Left ventricle myocardium inferior (tissue), 1 donor: ENCODE data around the gene ADCY2. TPM values are rescaled to one million over a fixed set of nuclear protein-coding genes. Genes with fewer than 3 reads are reported as not detected.

ENCODE experiments used
- DNase-seq: peaks from one replicate; pipeline ENCODE4 v3.0.0-alpha.2; 2020
- H3K27ac ChIP-seq: fragments of 200-600 bp; replicated peaks from 2 replicates; pipeline ENCODE4 v1.8.0; 2021
- H3K27me3 ChIP-seq: fragments of 200-600 bp; 2 replicates; pipeline ENCODE4 v1.8.0; 2021; ENCODE audit warnings: low read depth
- H3K36me3 ChIP-seq: fragments of 200-600 bp; 2 replicates; pipeline ENCODE4 v1.8.0; 2021
- H3K4me1 ChIP-seq: fragments of 200-600 bp; 2 replicates; pipeline ENCODE4 v1.8.0; 2021
- H3K4me3 ChIP-seq: fragments of 200-600 bp; 2 replicates; pipeline ENCODE4 v1.8.0; 2021; ENCODE audit warnings: mild to moderate bottlenecking, moderate library complexity
- H3K9me3 ChIP-seq: fragments of 200-600 bp; replicated peaks from 2 replicates; pipeline ENCODE4 v1.8.0; 2021
- intact Hi-C: fragments of 100-400 bp; cut with micrococcal nuclease; formaldehyde crosslinking; loops from one replicate; pipeline ENCODE4 v1.11.0; 2022
- total RNA-seq: library from RNA; stranded (reverse); fragmentation: NEBNext Ultra II Directional; extraction: Animal tissue kit (Norgen Biotek cat#: 25700); gene quantifications from one replicate; pipeline ENCODE4 v1.2.1, GENCODE V29; 2021
- TF ChIP-seq, protein P1 (sequence below): fragments of 200-600 bp; IDR thresholded peaks from 2 replicates; pipeline ENCODE4 v1.8.0; 2021; ENCODE audit warnings: antibody characterized with exemption, mild to moderate bottlenecking, borderline replicate concordance
- donor health status: DM: no; HTN: yes; CAD: no; lungs with severe emphysema.

ADCY2 gene
- total RNA-seq, 1 donor from 2014 or later: 0.30 TPM

DNA sequence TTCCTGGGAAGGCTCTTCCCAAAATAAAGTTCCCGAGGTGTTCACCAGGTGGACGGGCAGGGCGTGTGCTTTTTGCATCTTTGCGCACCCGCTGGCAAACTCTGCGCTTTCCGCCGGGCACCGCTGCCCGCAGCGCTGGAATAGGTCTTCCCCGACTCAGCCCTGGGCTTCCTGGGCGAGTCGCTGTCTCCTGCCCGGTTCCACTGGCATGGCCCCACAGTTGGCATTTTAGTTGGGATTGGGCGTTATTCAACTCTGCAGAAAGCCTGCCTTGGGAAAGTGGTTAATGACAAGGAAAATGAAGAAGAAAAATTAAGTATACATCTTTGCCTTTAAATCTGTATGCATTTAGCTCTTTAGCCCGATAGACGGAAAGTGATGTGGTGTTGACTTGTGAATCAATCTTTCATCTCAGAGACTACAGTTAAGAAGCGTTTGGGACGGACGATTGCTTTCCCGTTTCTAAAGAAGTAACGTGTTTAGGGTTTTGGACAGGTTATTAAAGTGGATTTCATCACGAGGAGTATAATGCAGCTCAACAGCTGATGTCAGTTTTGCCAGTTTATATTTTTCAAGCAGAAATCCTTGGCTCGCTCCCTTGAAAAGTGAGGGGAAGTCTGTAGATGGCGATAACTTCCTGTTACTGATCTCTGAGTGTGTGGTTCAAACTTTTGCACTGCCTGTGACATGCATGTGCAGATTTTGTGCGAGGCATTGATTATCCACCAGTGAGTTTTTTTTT, 946 bp downstream of the ADCY2 start:
- TF ChIP-seq, protein P1, sequence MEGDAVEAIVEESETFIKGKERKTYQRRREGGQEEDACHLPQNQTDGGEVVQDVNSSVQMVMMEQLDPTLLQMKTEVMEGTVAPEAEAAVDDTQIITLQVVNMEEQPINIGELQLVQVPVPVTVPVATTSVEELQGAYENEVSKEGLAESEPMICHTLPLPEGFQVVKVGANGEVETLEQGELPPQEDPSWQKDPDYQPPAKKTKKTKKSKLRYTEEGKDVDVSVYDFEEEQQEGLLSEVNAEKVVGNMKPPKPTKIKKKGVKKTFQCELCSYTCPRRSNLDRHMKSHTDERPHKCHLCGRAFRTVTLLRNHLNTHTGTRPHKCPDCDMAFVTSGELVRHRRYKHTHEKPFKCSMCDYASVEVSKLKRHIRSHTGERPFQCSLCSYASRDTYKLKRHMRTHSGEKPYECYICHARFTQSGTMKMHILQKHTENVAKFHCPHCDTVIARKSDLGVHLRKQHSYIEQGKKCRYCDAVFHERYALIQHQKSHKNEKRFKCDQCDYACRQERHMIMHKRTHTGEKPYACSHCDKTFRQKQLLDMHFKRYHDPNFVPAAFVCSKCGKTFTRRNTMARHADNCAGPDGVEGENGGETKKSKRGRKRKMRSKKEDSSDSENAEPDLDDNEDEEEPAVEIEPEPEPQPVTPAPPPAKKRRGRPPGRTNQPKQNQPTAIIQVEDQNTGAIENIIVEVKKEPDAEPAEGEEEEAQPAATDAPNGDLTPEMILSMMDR: no peak
- no peaks in the 10 kb centered on the region for H3K9me3 ChIP-seq
- DNase-seq: no peak
- intact Hi-C loops: no loop called here
- no peaks in the 10 kb centered on the region for H3K36me3 ChIP-seq
- peak overlapping the region; percentile 60 for H3K4me3 ChIP-seq
- no peak overlapping the region for H3K27ac ChIP-seq
- H3K27me3 ChIP-seq: peaks cover 82% of the 10 kb centered on the region
- peaks cover 19% of the 10 kb centered on the region for H3K4me1 ChIP-seq

DNA sequence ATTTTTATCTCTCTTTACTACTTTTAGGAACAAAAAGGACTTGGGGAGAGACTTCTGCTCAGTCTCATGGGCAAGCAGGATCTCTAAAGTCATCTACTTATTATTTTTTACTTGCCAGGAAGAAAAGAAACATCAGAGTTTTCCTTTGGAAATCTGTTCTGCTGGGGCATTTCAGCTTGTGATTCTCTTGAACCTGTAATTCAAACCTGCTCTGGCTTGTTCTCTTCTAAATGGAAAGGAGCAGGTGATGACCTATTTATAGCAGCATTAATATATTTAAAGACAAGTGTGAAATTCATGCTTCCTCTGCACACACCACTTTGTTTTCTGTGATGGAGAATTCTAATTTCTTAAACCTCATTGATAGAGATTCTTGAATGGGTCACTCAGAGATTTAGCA, 2.0 kb downstream of the ADCY2 start:
- intact Hi-C loops: no loop called here
- no peaks in the 10 kb centered on the region for H3K9me3 ChIP-seq
- no peaks in the 10 kb centered on the region for H3K36me3 ChIP-seq
- no peak overlapping the region for H3K27ac ChIP-seq
- DNase-seq: no peak
- peaks cover 92% of the 10 kb centered on the region for H3K27me3 ChIP-seq
- H3K4me1 ChIP-seq: peaks cover 19% of the 10 kb centered on the region
- TF ChIP-seq, protein P1: no peak
- H3K4me3 ChIP-seq: no peak overlapping the region

- H3K36me3 ChIP-seq: no peaks in the 10 kb centered on the region
- peaks cover 96% of the 10 kb centered on the region for H3K27me3 ChIP-seq
- H3K27ac ChIP-seq: no peak overlapping the region
- TF ChIP-seq, protein P1: no peak
- no peak for DNase-seq
- H3K4me3 ChIP-seq: no peak overlapping the region
- intact Hi-C loops: no loop called here
- no peaks in the 10 kb centered on the region for H3K9me3 ChIP-seq
- peaks cover 19% of the 10 kb centered on the region for H3K4me1 ChIP-seq
These were observed 2.8 kb downstream of the ADCY2 start for GRCh38 chr5:7398596-7399280.

GRCh38 chr5:7405277-7405676, 9.3 kb downstream of the ADCY2 start:
- DNase-seq: no peak
- H3K9me3 ChIP-seq: no peaks in the 10 kb centered on the region
- intact Hi-C loops: no loop called here
- TF ChIP-seq, protein P1: no peak
- H3K4me3 ChIP-seq: no peak overlapping the region
- no peaks in the 10 kb centered on the region for H3K36me3 ChIP-seq
- H3K4me1 ChIP-seq: no peaks in the 10 kb centered on the region
- no peak overlapping the region for H3K27ac ChIP-seq
- H3K27me3 ChIP-seq: peaks cover 44% of the 10 kb centered on the region

GRCh38 chr5:7410936-7411511, 15.1 kb downstream of the ADCY2 start:
- Histone ChIP-seq H3K27me3 (peaks cover 20% of the 10 kb centered on the region), H3K9me3 (no peaks in the 10 kb centered on the region), H3K36me3 (no peaks in the 10 kb centered on the region), H3K4me3 (no peak overlapping the region), H3K4me1 (no peaks in the 10 kb centered on the region), H3K27ac (no peak overlapping the region)
- DNase-seq: no peak
- intact Hi-C loops: no loop called here
- TF ChIP-seq, protein P1: no peak
